Coronary artery (tissue), 2 donors: Measurements from ENCODE around the gene VRK1.

Experiments used
- DNase-seq: peaks from one replicate; pipeline ENCODE4 v3.0.0-alpha.2; 2017; ENCODE audit warnings: low spot score
- H3K27ac ChIP-seq, 2 donors: fragments of 200-600 bp; sonication (generic); one replicate each; pipeline ENCODE4 v1.5.1; 2016 to 2019
- H3K4me3 ChIP-seq: fragments of 200-600 bp; sonication (generic); 2 replicates; pipeline ENCODE4 v1.5.1; 2016; ENCODE audit warnings: mild to moderate bottlenecking, moderate library complexity
- TF ChIP-seq, protein P1 (sequence below): fragments of 200-600 bp; sonication (generic); IDR thresholded peaks from one replicate; pipeline ENCODE4 v1.5.1; 2019; ENCODE audit warnings: antibody characterized with exemption

VRK1 gene

DNA sequence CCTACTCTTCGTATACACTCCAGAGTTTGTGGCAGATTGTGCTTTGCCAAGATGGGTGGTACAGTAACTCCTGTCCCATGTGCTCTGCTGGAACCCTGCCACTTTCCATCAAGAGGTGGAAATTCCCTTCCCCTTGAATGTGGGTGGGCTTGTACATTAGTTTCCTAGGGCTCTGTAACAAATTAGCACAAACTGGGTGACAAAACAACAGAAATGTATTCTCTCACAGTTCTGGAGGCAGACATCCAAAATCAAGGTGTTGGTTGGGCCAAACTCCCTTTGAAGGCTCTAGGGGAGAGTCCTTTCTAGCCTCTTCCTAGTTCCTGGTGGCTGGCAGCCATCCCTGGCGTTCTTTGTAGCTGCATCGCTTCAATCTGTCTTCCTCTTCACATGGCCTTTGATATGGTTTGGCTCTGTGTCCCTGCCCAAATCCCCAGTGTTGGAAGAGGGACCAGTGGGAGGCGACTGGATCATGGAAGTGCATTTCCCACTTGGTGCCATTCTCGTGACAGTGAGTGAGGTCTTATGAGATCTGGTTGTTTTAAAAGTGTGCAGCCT lies 117.5 kb downstream of the VRK1 start:
- no peak overlapping the region for H3K27ac ChIP-seq
- no peak for DNase-seq
- TF ChIP-seq, protein P1, sequence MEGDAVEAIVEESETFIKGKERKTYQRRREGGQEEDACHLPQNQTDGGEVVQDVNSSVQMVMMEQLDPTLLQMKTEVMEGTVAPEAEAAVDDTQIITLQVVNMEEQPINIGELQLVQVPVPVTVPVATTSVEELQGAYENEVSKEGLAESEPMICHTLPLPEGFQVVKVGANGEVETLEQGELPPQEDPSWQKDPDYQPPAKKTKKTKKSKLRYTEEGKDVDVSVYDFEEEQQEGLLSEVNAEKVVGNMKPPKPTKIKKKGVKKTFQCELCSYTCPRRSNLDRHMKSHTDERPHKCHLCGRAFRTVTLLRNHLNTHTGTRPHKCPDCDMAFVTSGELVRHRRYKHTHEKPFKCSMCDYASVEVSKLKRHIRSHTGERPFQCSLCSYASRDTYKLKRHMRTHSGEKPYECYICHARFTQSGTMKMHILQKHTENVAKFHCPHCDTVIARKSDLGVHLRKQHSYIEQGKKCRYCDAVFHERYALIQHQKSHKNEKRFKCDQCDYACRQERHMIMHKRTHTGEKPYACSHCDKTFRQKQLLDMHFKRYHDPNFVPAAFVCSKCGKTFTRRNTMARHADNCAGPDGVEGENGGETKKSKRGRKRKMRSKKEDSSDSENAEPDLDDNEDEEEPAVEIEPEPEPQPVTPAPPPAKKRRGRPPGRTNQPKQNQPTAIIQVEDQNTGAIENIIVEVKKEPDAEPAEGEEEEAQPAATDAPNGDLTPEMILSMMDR: no peak

DNA sequence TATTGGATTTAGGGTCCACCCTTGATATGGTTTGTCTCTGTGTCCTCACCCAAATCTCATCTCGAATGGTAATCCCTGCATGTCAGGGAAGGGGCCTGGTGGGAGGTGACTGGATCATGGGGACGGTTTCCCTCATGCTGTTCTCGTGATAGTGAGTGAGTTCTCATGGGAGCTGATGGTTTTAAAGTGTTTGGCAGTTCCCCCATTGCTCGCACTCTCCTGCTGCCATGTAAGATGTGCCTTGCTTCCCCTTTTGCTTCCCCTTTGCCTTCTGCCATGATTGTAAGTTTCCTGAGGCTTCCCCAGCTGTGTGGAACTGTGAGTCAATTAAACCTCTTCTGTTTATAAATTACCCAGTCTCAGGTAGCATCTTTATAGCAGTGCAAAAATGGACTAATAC lies 118.3 kb downstream of the VRK1 start:
- H3K27ac ChIP-seq: no peak overlapping the region

More for the DNA sequence above, 117.5 kb downstream of the VRK1 start:
- H3K4me3 ChIP-seq: no peak overlapping the region

DNA sequence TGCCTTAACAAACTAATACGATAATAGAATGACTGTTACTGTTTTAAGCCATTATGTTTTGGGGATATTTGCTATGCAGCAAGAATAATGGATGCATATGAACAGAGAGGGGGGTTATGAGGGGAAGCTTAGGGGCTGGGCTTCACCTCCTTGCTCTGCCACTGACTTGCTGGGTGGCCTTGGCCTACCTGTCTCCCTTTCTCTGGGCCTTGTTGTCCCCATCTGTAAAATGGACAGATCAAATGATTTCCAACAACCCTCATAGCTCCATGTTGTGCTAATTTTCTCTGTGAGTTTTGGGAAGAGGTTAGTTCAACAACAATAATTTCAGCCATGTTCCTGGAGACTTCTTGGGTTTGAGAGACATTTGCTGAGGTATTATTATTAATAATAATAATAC lies 119.6 kb downstream of the VRK1 start:
- DNase-seq: no peak
- TF ChIP-seq, protein P1: no peak

More for the DNA sequence above, 118.3 kb downstream of the VRK1 start:
- H3K4me3 ChIP-seq: no peak overlapping the region
- TF ChIP-seq, protein P1: no peak
- no peak for DNase-seq

DNA sequence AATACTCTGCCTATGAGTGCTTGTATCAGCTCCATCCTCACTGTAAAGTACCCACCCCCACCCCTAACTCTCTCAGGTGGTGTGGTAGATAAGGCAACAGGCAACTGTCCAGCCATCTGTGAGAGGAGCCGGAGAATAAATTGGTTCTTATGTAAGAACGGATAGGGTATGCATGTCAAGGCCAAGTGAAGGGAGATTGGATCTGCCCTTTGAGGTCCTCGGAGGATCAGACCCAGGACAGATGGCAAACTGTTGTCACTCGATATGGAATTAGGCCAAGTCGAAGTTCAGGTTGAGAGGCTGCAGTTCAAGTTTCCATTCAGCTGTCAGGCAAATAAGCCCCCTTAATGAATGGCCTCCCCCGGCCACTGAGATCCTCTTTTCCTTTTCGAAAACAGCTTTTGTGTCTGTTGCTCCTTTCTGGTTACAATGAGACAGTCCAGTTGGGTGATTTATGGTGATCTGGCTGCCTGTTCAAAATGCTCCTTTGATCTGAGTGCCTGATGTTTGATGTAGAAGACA lies 120.3 kb downstream of the VRK1 start:
- DNase-seq: no peak
- Histone ChIP-seq H3K4me3 (no peak overlapping the region), H3K27ac (no peak overlapping the region)

More for the DNA sequence above, 119.6 kb downstream of the VRK1 start:
- Histone ChIP-seq H3K4me3 (no peak overlapping the region), H3K27ac (no peak overlapping the region)

DNA sequence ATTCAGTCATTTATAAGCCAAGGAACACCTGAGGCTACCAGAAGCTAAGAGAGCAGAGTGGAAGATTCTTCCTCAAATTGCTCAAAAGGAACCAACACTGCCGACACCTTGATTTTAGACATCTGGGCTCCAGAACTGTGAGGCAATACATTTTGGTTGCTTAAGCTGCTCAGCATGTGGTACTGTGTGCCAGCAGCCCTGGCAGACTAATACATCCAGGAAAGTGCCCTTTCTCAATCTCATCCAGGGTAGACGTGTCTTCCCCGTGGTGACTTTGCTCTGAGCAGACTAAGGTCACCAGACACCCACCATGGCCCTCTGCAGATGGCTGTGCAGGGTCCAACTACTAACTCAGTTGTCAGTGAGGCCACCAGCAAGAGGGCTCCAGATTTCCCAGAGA lies 122.8 kb downstream of the VRK1 start:
- TF ChIP-seq, protein P1: no peak
- no peak for DNase-seq
- H3K4me3 ChIP-seq: no peak overlapping the region
- no peak overlapping the region for H3K27ac ChIP-seq

More for the DNA sequence above, 120.3 kb downstream of the VRK1 start:
- TF ChIP-seq, protein P1: no peak

DNA sequence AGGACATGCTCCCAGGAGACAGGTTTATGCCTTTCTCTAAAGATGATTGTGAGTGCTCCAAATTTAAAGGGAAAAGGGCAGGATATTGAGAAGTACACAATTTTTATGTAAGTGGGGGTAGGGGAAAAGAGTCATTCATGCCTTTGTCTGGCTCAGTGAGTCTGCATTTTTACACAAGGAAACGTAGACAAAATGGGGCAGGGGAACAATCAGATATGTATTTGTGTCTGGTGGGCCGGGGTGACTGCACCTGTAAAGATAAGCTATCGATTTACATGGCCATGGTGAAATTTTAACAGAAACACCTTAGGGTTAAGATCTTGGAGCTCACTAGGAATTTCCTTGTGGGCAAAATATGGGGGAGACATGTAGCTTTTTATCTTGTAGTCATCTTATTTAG lies 123.6 kb downstream of the VRK1 start:
- TF ChIP-seq, protein P1: no peak
- Histone ChIP-seq H3K4me3 (no peak overlapping the region), H3K27ac (no peak overlapping the region)
- no peak for DNase-seq

DNA sequence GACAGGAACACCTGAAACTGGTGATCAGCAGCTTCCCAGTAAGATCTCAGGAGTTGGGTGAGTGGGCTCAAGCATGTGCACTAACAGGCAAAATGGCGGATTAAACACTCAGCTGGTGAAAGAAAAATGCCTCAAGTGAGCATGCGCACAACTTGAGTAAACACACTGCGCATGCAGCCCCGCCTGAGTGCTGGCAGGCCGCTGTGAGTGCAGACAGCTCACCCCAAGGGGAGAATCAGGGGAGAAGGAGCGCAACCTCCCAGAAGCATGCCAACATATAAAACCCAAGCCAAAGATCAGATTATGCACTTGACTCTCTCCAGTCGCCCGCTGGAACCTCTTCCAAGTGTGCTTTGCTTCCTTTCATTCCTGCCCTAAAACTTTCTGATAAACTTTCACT lies 125.8 kb downstream of the VRK1 start:
- Histone ChIP-seq H3K27ac (no peak overlapping the region), H3K4me3 (no peak overlapping the region)
- TF ChIP-seq, protein P1: no peak
- no peak for DNase-seq
